ENCODE data around the gene SBNO1.

- no peak for TF ChIP-seq EZH2 (IDR thresholded peaks at IDR 0.05; ENCODE audit: insufficient read depth, low read length)
- TF ChIP-seq CTCF (IDR thresholded peaks at IDR 0.05; ENCODE audit: insufficient read depth, low read depth, low read length): no peak
Observed at GRCh38 chr12:123269395-123269892, 95.2 kb downstream of the SBNO1 start.

All from astrocyte (in vitro differentiated cells and primary cell).